HG03159 (cell line): ENCODE data around the gene CEACAM4.
A peak's percentile ranks its signal among the peaks of the same experiment; 100 is the strongest.
"Not testable (repeated sequence)": the region's sequence is repeated elsewhere in the genome, so short reads cannot be mapped to it uniquely, and the experiment has no call there.

Experiments used
- ATAC-seq: cut with Tn5 transposase; IDR thresholded peaks from one replicate; pipeline ENCODE4 v1.9.1; 2021; ENCODE audit warnings: mild to moderate bottlenecking, moderate library complexity; ENCODE audit not compliant: unreplicated experiment

The CEACAM4 gene

DNA sequence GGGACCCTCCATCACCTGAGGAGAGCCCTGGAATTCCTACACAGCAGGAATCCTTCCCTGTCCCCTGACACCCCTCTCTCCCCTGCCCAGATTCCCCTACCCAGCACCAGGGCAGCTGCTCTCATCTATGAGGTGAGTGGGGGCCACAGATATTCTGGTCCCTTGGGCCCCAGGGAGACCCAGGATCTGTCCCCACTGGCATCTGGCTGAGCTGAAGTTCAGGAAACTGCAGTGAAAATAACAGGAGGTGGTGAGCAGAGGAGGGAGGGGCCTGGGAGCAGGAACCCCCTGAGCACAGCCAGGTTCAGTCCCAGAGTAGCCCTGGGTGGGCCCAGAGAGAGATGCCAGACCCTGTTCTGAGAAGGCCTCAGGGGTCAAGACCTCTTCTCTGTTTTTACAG lies 40.8 kb downstream of the CEACAM4 start:
- ATAC-seq: no peak

DNA sequence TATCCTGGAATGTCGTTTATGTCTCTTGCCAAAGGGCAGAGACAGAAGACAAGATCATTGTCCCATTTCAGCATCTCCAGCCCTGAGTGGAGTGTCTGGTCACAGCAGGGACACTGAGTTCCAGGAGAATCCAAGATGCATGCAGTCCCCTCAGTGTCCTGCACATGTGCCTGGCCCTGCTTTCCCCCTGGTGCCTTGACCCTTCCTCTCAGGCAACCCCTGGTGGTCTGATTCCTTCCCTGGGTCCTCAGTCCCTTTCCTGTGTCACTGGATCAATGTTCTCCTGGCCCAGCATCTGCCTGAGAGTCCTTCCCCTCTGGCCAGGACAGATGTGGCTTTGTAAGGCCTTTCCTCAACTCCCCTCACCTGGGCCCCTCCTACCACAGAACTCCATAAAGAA lies 41.9 kb downstream of the CEACAM4 start:
- ATAC-seq: no peak

DNA sequence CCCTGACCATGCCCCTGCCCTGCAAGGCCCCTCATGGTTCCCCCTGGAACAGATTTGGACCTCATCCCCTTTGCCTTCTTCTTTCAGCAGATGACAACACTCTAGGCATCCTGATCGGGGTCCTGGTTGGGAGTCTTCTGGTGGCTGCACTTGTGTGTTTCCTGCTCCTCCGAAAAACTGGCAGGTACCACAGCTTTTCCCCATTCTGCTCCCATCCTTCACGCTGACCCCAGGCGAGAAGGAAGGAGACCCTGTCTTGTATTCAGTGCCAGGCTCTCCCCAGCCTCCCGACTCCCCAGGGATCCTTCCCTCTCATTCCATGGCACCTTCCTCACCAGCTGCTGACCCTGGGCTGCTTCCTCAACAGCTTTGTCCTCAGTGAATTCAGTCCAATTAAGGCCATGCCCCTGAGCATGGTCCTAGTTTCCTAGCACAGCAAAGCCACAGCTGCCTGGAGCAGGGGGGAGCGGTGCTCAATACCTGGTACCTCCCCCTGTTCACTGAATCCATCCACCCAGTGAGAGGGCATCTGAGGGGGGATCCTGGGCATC lies 42.5 kb downstream of the CEACAM4 start:
- ATAC-seq: no peak

DNA sequence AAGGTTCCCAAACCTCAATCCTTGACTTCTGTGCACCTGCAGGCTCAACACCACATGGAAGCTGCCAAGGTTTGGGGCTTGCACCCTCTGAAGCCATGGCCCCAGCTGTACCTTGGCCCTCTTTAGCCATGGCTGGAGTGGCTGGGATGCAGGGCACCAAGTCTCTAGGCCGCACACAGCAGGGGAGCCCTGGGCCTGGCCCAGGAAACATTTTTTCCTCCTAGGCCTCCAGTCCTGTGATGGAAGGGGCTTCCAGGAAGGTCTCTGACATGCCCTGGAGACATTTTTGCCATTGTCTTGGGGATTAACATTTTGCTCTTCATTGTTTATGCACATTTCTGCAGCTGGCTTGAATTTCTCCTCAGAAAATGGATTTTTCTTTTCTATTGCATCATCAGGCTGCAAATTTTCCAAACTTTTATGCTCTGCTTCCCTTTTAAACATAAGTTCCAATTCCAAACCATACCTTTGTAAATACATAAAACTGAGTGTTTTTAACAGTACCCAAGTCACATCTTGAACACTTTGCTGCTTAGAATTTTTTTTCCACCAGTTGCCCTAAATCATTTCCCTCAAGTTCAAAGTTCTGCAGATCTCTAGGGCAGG lies 44.2 kb downstream of the CEACAM4 start:
- ATAC-seq: not testable (repeated sequence)

DNA sequence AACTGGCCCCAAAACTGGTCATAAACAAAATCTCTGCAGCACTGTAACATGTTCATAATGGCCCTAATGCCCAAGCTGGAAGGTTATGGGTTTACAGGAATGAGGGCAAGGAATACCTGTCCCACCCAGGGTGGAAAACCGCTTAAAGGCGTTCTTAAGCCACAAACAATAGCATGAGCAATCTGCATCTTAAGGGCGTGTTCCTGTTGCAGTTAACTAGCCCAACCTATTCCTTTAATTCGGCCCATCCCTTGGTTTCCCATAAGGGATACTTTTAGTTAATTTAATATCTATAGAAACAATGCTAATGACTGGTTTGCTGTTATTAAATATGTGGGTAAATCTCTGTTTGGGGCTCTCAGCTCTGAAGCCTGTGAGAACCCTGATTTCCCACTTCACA lies 45.8 kb downstream of the CEACAM4 start:
- not testable (repeated sequence) for ATAC-seq

DNA sequence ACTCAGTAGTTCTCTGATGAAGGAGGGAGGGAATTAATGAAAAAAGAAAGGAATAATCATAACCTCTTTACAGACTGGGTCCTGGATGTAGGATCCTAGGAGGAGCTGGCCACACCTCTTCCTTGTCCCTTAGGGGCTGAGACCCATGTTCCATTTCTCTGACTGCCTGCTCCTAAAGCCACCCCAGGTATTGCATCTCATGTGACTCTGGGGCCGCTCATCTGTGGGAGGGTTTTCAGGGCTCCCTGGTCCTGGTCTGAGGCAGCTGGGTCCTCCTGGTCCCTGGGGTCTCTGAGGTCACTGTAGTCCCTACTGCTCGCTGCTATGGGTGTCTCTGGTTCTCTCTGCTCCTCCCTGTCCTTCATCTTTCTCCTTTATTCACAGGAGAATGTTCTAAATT lies 48.0 kb downstream of the CEACAM4 start:
- ATAC-seq: no peak

DNA sequence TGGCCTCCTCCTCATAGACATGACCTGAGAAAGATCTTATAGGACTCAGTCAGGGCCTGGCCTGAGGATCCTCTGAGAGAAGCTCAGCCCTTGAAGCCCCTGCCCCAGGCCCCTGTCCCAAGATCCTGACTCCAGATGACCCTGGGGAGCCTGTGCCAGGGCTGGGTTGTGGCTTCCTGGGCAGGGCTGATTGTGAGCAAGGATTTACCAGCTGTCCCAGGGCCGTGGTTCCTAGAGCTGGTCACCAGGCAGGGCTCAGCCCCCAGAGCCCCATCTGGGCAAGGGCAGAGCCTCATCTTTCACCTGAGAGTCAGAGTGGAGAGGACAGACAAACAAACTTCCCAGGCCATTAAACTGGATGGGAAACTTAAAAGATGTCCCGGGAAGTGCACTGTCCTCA lies 49.0 kb downstream of the CEACAM4 start:
- ATAC-seq: no peak

DNA sequence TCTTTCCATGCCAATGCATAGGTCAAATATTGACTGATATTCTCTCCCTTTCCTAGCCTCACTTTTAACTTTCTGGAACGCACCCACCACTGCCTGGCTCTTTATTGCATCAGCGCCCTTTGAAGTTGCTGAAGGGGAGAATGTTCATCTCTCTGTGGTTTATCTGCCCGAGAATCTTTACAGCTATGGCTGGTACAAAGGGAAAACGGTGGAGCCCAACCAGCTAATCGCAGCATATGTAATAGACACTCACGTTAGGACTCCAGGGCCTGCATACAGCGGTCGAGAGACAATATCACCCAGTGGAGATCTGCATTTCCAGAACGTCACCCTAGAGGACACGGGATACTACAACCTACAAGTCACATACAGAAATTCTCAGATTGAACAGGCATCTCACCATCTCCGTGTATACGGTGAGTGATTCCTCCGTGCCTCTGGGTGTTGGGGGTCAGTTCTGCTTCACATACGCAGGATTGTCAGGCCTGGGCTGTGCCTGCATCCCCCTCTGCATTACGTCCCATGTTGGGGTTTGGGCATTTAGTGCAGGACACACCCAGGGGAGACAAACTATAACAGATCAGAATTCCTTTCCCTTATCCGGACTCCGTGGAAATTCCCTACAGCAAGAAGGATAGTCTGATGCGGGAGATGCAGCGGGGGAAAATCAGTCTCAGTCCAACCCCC lies 49.6 kb downstream of the CEACAM4 start:
- no peak for ATAC-seq

DNA sequence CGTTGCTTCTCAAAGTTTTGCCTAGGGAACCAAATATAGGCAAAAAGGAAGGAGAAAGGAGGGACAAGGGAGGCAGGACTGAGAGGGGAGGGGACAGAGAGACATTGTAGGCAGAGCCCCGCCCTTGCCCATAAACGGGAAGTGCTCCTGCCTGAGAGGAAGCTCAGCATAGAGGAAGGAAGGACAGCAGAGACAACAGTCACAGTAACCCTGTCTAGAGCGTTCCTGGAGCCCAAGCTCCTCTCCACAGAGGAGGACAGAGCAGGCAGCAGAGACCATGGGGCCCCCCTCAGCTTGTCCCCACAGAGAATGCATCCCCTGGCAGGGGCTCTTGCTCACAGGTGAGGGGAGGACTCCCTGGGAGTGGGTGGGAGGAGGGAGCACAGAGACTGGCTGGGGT lies 50.9 kb downstream of the CEACAM4 start, which contains the start of gene CEACAM21:
TSS of gene CEACAM21 (plus strand) at position 169 of the 400 bp plus-strand sequence. CDS start at position 278, 109 bp downstream.
- ATAC-seq: peak; percentile 61

DNA sequence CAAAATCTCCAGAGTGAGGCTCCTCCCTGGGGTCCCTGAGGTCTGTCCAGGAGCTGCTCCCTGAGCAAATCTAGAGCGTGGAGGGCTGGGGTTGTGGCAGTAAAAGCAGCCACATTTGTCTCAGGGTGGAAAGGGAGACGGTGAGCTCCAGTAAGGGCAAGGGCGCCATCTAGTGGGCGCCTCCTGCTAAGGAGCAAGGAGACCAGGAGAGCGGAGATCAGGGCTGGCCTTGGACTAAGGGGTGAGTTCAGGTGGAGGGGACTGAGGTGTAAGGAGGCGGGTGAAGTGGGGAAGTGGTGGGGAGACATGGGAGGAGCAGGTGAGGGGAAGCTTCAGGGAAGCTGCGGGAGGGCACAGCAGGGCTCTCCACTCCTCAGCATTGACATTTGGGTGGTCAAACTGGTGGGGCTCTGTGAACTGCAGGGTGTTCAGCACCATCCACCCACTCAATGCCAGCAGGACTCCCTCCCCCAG lies 56.2 kb downstream of the CEACAM4 start:
- no peak for ATAC-seq

DNA sequence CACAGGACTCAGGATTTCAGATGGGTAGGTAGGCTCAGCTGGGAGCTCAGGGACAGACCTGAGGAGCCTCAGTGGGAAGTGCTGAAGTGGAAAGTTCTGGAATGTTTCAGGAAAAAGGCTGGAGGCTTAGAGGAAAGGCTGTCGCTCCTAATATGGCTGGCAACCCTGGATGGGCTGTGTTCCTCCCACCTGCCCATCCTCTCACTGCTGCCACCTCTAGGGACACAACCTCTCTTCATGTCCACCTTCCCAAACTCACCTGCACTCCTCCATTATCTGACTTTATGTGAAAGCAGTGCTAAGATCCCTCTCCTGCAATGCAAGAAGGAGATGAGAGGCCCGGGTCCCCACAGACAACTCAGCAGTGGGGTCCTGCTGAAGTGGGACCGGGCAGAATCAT lies 56.7 kb downstream of the CEACAM4 start:
- ATAC-seq: no peak

DNA sequence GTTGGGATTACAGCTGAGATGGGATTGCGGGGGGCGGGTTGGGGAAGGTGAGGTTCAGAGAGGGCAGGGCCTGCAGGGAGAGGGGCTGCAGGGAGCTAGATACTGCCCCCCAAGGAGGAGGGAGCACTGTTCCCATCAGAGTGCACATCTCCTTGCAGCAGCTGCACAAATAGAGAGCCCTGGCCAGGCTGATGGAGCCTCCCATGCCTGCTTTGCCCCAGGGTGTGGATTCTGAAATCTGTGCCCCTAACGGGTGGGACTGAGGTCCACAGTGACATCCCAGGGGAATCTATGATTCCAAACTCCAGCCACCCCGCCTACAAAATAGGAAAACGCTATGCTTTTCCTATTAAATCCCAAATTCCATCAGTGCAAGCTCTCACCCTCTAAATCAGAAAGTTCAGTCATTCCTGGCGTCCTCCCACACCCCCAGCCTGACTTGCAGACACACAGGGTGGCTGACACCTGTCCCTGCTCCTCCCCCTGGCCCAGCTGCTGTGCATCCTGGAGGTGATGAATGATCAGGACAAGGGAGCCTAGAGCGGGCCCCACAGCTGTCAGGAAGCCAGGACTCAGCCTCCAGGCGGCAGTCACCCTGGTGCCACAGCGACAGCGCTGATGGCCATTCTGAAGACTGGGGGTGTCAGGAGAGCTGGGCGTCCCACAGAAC lies 57.3 kb downstream of the CEACAM4 start:
- no peak for ATAC-seq
